Measurements from ENCODE around the gene SPTBN4.

SPTBN4 gene

DNA sequence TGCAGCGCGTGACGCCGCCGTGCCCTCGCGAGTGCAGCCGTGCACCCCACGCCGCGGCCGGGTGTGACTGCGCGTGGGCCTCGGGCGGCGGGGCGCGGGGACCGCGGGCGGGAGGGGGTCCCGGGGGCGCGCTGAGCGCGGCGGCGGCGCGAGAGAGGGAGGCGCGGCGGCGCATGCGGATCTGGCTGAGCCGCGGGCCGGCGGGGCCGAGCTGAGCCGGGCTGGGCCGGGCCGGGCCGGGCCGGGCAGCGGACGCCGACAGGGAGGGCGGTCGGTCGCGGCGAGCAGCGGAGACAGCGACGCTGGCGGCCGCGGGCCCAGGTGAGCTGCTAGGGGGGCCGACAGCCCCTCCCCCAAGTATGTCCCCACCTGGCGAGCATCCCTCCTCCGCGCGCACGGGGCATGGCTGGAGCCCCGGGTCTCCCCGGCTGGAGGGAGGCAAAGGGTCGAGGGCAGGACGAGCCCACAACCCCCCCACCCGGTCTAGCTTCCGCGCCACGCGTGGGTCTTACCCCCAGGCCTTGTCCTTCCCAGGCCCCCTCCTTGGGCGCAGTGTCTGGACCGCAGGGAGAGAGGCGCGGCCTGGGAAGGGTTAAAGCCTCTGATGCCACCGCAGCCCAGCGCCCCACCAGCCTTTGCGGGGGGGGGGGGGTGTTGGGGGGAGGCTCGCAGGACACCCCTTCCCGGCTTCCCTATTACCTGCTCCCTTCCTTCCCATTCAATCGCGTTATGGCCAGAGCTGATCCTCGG lies at the start of gene SPTBN4:
Gene SPTBN4, plus strand, starts transcription at position 17 of the 750 bp plus-strand sequence. CDS start 5,621 bp downstream, outside the sequence.
- in situ Hi-C loops (cut with HindIII; ENCODE audit: low sequenced_read_pairs): no loop called here
- peak within 1 kb of the TSS; percentile 51 for H3K4me3 ChIP-seq (ENCODE audit: low read depth, low read length)

DNA sequence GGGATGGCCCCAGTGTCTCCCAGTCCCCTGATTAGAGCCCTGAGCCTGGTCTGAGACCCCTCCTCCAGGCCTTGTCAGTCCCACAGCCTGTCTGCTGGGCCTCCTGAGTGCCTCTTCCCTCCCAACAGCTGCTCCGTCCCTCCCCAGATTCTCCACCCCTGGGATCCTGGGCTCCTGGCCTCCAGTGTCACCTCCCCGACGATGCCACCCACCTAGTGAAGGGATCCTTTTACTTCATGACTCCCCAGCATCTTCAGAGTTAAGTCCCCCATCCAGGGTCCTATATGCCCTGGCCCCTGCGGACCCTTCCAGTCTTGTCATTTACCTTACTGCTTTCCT lies 49.2 kb upstream of the SPTBN4 start:
- no peak for TF ChIP-seq CTCF (IDR thresholded peaks at IDR 0.05; ENCODE audit: low read depth, low read length, missing control alignments)
- in situ Hi-C loops (cut with HindIII; ENCODE audit: low sequenced_read_pairs): no loop called here
- DNase-seq (ENCODE audit: low read depth): no peak
- H3K4me3 ChIP-seq (ENCODE audit: low read depth, low read length): no peak overlapping the region

More for the DNA sequence above, at the start of gene SPTBN4:
- no peak for TF ChIP-seq CTCF (IDR thresholded peaks at IDR 0.05; ENCODE audit: low read depth, low read length, missing control alignments)
- no peak for DNase-seq (ENCODE audit: low read depth)

GRCh38 chr19:40418040-40418439 lies 48.8 kb upstream of the SPTBN4 start:
- in situ Hi-C loops (cut with HindIII; ENCODE audit: low sequenced_read_pairs): no loop called here
- DNase-seq (ENCODE audit: low read depth): no peak
- no peak for TF ChIP-seq CTCF (IDR thresholded peaks at IDR 0.05; ENCODE audit: low read depth, low read length, missing control alignments)
- no peak overlapping the region for H3K4me3 ChIP-seq (ENCODE audit: low read depth, low read length)

- no peak for TF ChIP-seq CTCF (IDR thresholded peaks at IDR 0.05; ENCODE audit: low read depth, low read length, missing control alignments)
- H3K4me3 ChIP-seq (ENCODE audit: low read depth, low read length): no peak overlapping the region
- no peak for DNase-seq (ENCODE audit: low read depth)
- in situ Hi-C loops (cut with HindIII; ENCODE audit: low sequenced_read_pairs): no loop called here
Observed at GRCh38 chr19:40419066-40419612, 47.7 kb upstream of the SPTBN4 start.

DNA sequence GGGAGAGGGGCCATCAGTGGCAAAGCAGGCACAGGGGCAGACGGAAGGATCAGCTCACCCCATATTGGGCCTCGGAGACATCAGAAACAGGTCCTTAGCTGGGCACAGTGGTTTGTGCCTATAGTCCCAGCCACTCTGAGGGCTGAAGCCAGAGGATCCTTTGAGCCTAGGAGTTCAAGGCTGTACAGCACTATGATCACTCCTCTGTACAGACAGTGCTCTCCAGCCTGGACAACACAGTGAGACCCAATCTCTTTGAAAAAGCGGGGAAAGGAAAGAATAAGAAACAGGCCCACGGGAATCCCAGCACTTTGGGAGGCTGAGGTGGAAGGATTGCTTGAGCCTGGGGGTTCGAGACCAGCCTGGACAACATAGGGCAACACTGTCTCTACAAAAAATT lies 47.0 kb upstream of the SPTBN4 start:
- no peak overlapping the region for H3K4me3 ChIP-seq (ENCODE audit: low read depth, low read length)
- no peak for TF ChIP-seq CTCF (IDR thresholded peaks at IDR 0.05; ENCODE audit: low read depth, low read length, missing control alignments)
- in situ Hi-C loops (cut with HindIII; ENCODE audit: low sequenced_read_pairs): no loop called here
- no peak for DNase-seq (ENCODE audit: low read depth)

DNA sequence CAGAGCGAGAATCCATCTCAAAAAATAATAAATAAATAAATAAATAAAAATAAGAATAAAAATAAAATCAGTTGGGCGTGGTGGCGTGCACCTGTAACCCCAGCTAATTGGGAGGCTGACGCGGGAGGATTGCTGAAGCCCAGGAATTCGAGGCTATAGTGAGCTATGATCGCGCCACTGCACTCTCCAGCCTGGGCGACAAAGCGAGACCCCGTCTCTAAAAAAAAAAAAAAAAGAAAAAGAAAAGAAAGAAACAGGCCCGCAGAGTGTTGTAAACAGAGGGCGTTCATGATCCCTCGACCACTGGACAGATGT lies 46.4 kb upstream of the SPTBN4 start:
- DNase-seq (ENCODE audit: low read depth): no peak
- in situ Hi-C loops (cut with HindIII; ENCODE audit: low sequenced_read_pairs): no loop called here
- no peak for TF ChIP-seq CTCF (IDR thresholded peaks at IDR 0.05; ENCODE audit: low read depth, low read length, missing control alignments)
- H3K4me3 ChIP-seq (ENCODE audit: low read depth, low read length): peak overlapping the region; percentile 58

Data from astrocyte of the cerebellum (primary cell).